IMR-90 (cell line): ENCODE measurements around the gene HOXA10. TPM values are rescaled to one million over a fixed set of nuclear protein-coding genes. Genes with fewer than 3 reads are reported as not detected.

Experiments used
- ATAC-seq: fragments of 200-7000 bp; cut with Tn5 transposase; 2 replicates; pipeline ENCODE4 v1.9.1; 2020; ENCODE audit warnings: low read depth, mild to moderate bottlenecking, moderate library complexity
- BruUV-seq: library from RNA; stranded (reverse); fragments of 400-500 nt; replicated peaks from 2 replicates; lab custom pipeline; 2021; lab: Mats Ljungman, UMichigan
- CTCF ChIA-PET: fragments of 300-600 bp; formaldehyde crosslinking; extraction: SDS; loops from one replicate; lab custom pipeline; 2021; ENCODE audit warnings: antibody characterized with exemption; lab: Yijun Ruan, JAX
- POLR2A ChIA-PET: fragments of 300-600 bp; sonication (Branson Sonifier 250); formaldehyde crosslinking; loops from one replicate; lab custom pipeline; 2022; ENCODE audit warnings: antibody characterized with exemption; ENCODE audit not compliant: unreplicated experiment; lab: Charles Lee
- DNase-seq: peaks from one replicate; pipeline ENCODE4 v3.0.0; 2013
- H2AFZ ChIP-seq: replicated peaks from 2 replicates; pipeline ENCODE3; 2013; ENCODE audit warnings: low read length, mild to moderate bottlenecking; ENCODE audit not compliant: poor library complexity
- H2AK5ac ChIP-seq: 2 replicates; pipeline ENCODE4 v1.6.1; 2013; ENCODE audit warnings: low read depth, low read length, inconsistent platforms
- H2AK9ac ChIP-seq: replicated peaks from 2 replicates; pipeline ENCODE3; 2013; ENCODE audit warnings: mild to moderate bottlenecking, low read depth, low read length, moderate library complexity; ENCODE audit not compliant: poor library complexity
- H2BK120ac ChIP-seq: 2 replicates; pipeline ENCODE4 v1.6.1; 2013; ENCODE audit warnings: low read depth, low read length, inconsistent platforms
- H2BK15ac ChIP-seq: 3 replicates; pipeline ENCODE4 v1.6.1; 2013; ENCODE audit warnings: low read depth, low read length, inconsistent platforms
- H2BK20ac ChIP-seq: 2 replicates; pipeline ENCODE4 v1.6.1; 2013; ENCODE audit warnings: low read depth, mild to moderate bottlenecking, inconsistent platforms, low read length, moderate library complexity
- H2BK5ac ChIP-seq: 2 replicates; pipeline ENCODE4 v1.6.1; 2013; ENCODE audit warnings: mild to moderate bottlenecking, low read depth, low read length, inconsistent platforms; ENCODE audit not compliant: poor library complexity, severe bottlenecking
- H3K14ac ChIP-seq: replicated peaks from 2 replicates; pipeline ENCODE4 v1.6.1; 2013; ENCODE audit warnings: low read depth, low read length, inconsistent platforms
- H3K18ac ChIP-seq: 2 replicates; pipeline ENCODE4 v1.6.1; 2013; ENCODE audit warnings: low read depth, low read length, control low read depth
- H3K23ac ChIP-seq: 2 replicates; pipeline ENCODE4 v1.6.1; 2013; ENCODE audit warnings: low read depth, low read length, inconsistent platforms
- H3K27ac ChIP-seq: 2 replicates; pipeline ENCODE4 v1.5.1; 2013; ENCODE audit warnings: mild to moderate bottlenecking, control low read depth, low read length; ENCODE audit not compliant: insufficient read depth
- H3K27me3 ChIP-seq: 2 replicates; pipeline ENCODE4 v1.6.1; 2013; ENCODE audit warnings: low read length; ENCODE audit not compliant: control insufficient read depth, insufficient read depth
- H3K36me3 ChIP-seq: 2 replicates; pipeline ENCODE4 v1.6.1; 2013; ENCODE audit warnings: low read length, mixed read lengths; ENCODE audit not compliant: control insufficient read depth, insufficient read depth
- H3K4ac ChIP-seq: 2 replicates; pipeline ENCODE4 v1.6.1; 2013; ENCODE audit warnings: low read depth, low read length, inconsistent platforms
- H3K4me1 ChIP-seq: 2 replicates; pipeline ENCODE4 v1.6.1; 2013; ENCODE audit warnings: low read length, mixed read lengths; ENCODE audit not compliant: control insufficient read depth, insufficient read depth
- H3K4me2 ChIP-seq: 2 replicates; pipeline ENCODE4 v1.6.1; 2013; ENCODE audit warnings: low read depth, mild to moderate bottlenecking, control low read depth, low read length, moderate library complexity
- H3K4me3 ChIP-seq: 2 replicates; pipeline ENCODE4 v1.5.1; 2013; ENCODE audit warnings: low read depth, mild to moderate bottlenecking, control low read depth, low read length, moderate library complexity; ENCODE audit not compliant: insufficient read depth
- H3K56ac ChIP-seq: 2 replicates; pipeline ENCODE4 v1.6.1; 2013; ENCODE audit warnings: low read length, inconsistent platforms; ENCODE audit not compliant: insufficient read depth; ENCODE audit errors: extremely low read depth
- H3K79me1 ChIP-seq, 2 experiments: 2 replicates each; pipeline ENCODE4 v1.6.1; 2013; ENCODE audit warnings: low read length in 2 of 2, inconsistent platforms in 1 of 2, low read depth in 1 of 2
- H3K9ac ChIP-seq: 2 replicates; pipeline ENCODE4 v1.6.1; 2013; ENCODE audit warnings: low read depth, low read length, control low read depth
- H3K9me1 ChIP-seq: 2 replicates; pipeline ENCODE4 v1.6.1; 2013; ENCODE audit warnings: low read length, inconsistent platforms; ENCODE audit not compliant: insufficient read depth
- H3K9me3 ChIP-seq: 2 replicates; pipeline ENCODE4 v1.6.1; 2013; ENCODE audit warnings: low read length; ENCODE audit not compliant: control insufficient read depth, insufficient read depth
- H4K20me1 ChIP-seq: 2 replicates; pipeline ENCODE4 v1.6.1; 2013; ENCODE audit warnings: low read length, inconsistent platforms; ENCODE audit not compliant: insufficient read depth
- H4K5ac ChIP-seq: 2 replicates; pipeline ENCODE4 v1.6.1; 2013; ENCODE audit warnings: mild to moderate bottlenecking, low read depth, low read length, control low read depth
- H4K8ac ChIP-seq, 2 experiments: 2 replicates each; pipeline ENCODE4 v1.6.1; 2013; ENCODE audit warnings: low read depth in 2 of 2, low read length in 2 of 2, control low read depth in 1 of 2, inconsistent platforms in 1 of 2
- H4K91ac ChIP-seq: 2 replicates; pipeline ENCODE4 v1.6.1; 2013; ENCODE audit warnings: low read depth, low read length, inconsistent platforms; ENCODE audit not compliant: insufficient read depth
- FOS ChIP-seq: fragments of 150-350 bp; IDR thresholded peaks from 2 replicates; pipeline ENCODE4 v1.6.1; 2016; ENCODE audit warnings: low read depth, low read length
- WGBS, 2 experiments: methylation state at CpG; one replicate each; pipeline versions ENCODE4 v1.1.5 to v1.1.7; 2013; ENCODE audit warnings: missing lambda C conversion rate in 2 of 2; ENCODE audit not compliant: insufficient read length in 1 of 2; ENCODE audit errors: extremely low coverage in 2 of 2; 5-methylcytosine and 5-hydroxymethylcytosine counted together
- dilution Hi-C: fragments of 300-500 bp; cut with HindIII; formaldehyde crosslinking; loops from one replicate; pipeline ENCODE4 v1.14.3; 2018; ENCODE audit warnings: low sequenced_read_pairs; ENCODE audit not compliant: unreplicated experiment
- in situ Hi-C: fragments of 300-500 bp; cut with MboI; formaldehyde crosslinking; loops from 3 replicates; pipeline ENCODE4 v1.14.3; 2019; ENCODE audit warnings: low sequenced_read_pairs, inconsistent platforms, mixed read lengths
- intact Hi-C: fragments of 100-400 bp; cut with micrococcal nuclease; formaldehyde crosslinking; loops from 2 replicates; pipeline ENCODE4 v1.10.0; 2022
- polyA plus RNA-seq, 3 experiments: library from polyadenylated mRNA; depleted of rRNA; stranded (reverse); fragments of >200 nt; gene quantifications; 2 replicates each; pipeline ENCODE4 v1.2.3, GENCODE V29; 2012; ENCODE audit warnings: low replicate concordance in 1 of 3
- total RNA-seq: library from RNA; depleted of rRNA; stranded (reverse); fragments of >200 nt; gene quantifications from 2 replicates; pipeline ENCODE4 v1.2.3, GENCODE V29; 2012

HOXA10 gene
- total and polyA plus RNA-seq, 2 of the 4 experiments (the other 2 are of a cell fraction): 0.10 to 0.18 TPM

GRCh38 chr7:27188386-27189294 is 14.5 kb upstream of the HOXA10 start:
- no peak for ATAC-seq
- H2AFZ ChIP-seq: no peak overlapping the region
- H3K4me1 ChIP-seq: peaks cover 3% of the 10 kb centered on the region; the same call in 1 of the 2 replicates
- no peak overlapping the region for H2AK9ac ChIP-seq
- no peak overlapping the region for H2BK120ac ChIP-seq
- no peak overlapping the region for H3K4me3 ChIP-seq
- no TSS peak for BruUV-seq
- intact Hi-C loops: no loop called here
- H3K27ac ChIP-seq: no peak overlapping the region
- 0 out of 2 replicates have a peak overlapping the region, but pooled peaks have one; percentile 4 for H3K4me2 ChIP-seq
- no peaks in the 10 kb centered on the region for H3K79me1 ChIP-seq
- no peak overlapping the region for H3K56ac ChIP-seq
- H3K23ac ChIP-seq: no peak overlapping the region
- no peak for DNase-seq
- peaks cover 18% of the 10 kb centered on the region; the same call in 1 of the 2 replicates for H4K20me1 ChIP-seq
- H2BK15ac ChIP-seq: no peak overlapping the region
- H2BK5ac ChIP-seq: no peak overlapping the region
- no peaks in the 10 kb centered on the region for H3K9me1 ChIP-seq
- H3K14ac ChIP-seq: no peak overlapping the region
- H2BK20ac ChIP-seq: no peak overlapping the region
- 11% methylated on average over 19 of the region's 49 CpGs; no CpG with 5 or more reads in 1 of the 2 experiments for WGBS, 2 experiments
- H3K4ac ChIP-seq: no peak overlapping the region
- peaks cover 97% of the 10 kb centered on the region for H3K27me3 ChIP-seq
- no peaks in the 10 kb centered on the region for H3K36me3 ChIP-seq
- no peak overlapping the region for H4K5ac ChIP-seq
- no peak for TF ChIP-seq FOS
- no peak overlapping the region for H2AK5ac ChIP-seq
- H3K9me3 ChIP-seq: peaks cover 16% of the 10 kb centered on the region; the same call in 1 of the 2 replicates
- no peak overlapping the region for H4K91ac ChIP-seq
- CTCF ChIA-PET: interaction anchor here (1.1 kb wide), 1 partner anchor 9 kb away, joined by 3 read pairs; no protein-coding TSS in a partner anchor
- H4K8ac ChIP-seq: no peak overlapping the region
- no peak overlapping the region for H3K9ac ChIP-seq
- dilution Hi-C loops: no loop called here
- POLR2A ChIA-PET: no interaction called here
- in situ Hi-C loops: no loop called here
- no peak overlapping the region for H3K18ac ChIP-seq
